ENCODE measurements around the gene ATG7. TPM values are rescaled to one million over a fixed set of nuclear protein-coding genes. Genes with fewer than 3 reads are reported as not detected.

Gene ATG7
- total and polyA plus RNA-seq, 4 donors: 7.4 to 53.8 (median 15.6) TPM

DNA sequence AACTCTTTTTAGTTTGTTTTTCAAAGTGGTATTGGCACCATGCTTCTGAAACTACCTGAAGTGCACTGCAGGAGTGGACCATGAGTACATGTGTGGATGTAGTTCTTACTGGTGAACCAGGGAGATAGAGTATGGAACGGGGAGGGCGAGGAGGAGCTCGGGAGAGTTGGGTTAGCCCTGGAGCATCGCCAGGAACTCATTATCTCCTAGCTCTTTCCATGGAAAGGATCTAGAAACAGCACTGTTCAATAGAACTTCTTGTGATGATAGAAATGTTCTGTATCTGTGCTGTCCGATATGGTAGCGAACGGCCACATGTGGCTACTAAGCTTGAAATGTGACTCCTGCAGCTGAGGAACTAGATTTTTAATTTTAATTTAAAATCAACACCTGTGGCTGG lies 324.2 kb downstream of the ATG7 start:
- Histone ChIP-seq H3K36me3 (ENCODE audit: control insufficient read depth in 4 of 4, insufficient read depth in 3 of 4, low read depth in 1 of 4, low read length in 3 of 4) (peaks cover 2 to 12% (median 5%) of the 10 kb centered on the region in 4 donors), H3K4me1 (ENCODE audit: control insufficient read depth in 4 of 4, insufficient read depth in 4 of 4, low read length in 3 of 4) (peaks cover 0 to 2% (median 0%) of the 10 kb centered on the region in 4 donors)

DNA sequence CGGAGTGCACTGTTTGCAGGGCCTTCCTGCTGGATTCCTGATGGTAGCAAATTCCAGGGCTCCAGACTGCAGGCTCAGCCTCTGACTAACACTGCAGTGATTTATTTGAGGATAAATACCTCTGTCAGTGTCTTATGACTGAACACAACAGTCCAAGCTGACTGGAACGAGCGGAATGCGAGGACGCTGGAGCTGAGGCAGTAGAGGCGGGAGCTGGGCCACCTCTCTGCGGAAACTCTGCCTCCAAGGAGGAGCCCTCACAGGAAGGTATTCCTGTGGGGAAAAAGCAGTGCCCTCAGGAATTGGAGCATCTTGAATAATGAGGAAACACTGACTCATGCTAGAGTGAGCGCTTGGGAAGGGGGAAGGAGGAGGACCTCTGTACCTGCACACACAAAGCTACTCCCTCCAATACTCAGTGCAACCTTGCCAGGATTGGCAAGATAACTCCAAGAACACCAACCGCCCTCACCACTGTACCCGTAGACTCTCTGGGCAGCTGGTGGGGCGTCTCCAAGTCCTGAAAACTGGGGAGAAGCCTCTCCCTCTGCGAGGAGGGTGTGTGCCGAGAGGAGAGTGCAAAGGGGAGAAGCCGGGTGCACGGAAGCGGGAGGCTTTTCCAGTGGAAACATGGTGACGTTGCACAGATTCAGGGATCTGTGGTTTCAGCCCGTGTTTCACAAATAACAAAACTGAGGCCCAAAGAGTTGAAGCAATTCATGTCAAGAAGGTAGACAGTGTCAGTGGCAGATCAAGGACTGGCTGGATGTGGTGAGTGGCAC lies 328.5 kb downstream of the ATG7 start:
- no peaks in the 10 kb centered on the region for H3K27me3 ChIP-seq (ENCODE audit: control insufficient read depth in 4 of 4, insufficient read depth in 4 of 4, low read length in 3 of 4)
- H3K36me3 ChIP-seq (ENCODE audit: control insufficient read depth in 4 of 4, insufficient read depth in 3 of 4, low read depth in 1 of 4, low read length in 3 of 4): peaks cover 4 to 12% (median 5%) of the 10 kb centered on the region in 4 donors
- WGBS: 84% methylated on average over 18 of the region's 18 CpGs
- no peak overlapping the region for H3K9ac ChIP-seq (ENCODE audit: low read depth in 1 of 2, low read length in 2 of 2)
- peak overlapping the region; percentile 14 to 33 for H3K27ac ChIP-seq (ENCODE audit: low read depth in 1 of 2, low read length in 2 of 2)
- H3K4me3 ChIP-seq (ENCODE audit: low read depth in 1 of 3, low read length in 3 of 3): no peak overlapping the region
- TF ChIP-seq RXRA (IDR thresholded peaks at IDR 0.05) (peak in 1 of 2 donors; percentile 22), NR2F2 (IDR thresholded peaks at IDR 0.05) (no peak), RAD21 (IDR thresholded peaks at IDR 0.05) (peak; percentile 33 to 38), TAF1 (conservative IDR thresholded peaks at IDR 0.05) (no peak), CTCF (IDR thresholded peaks at IDR 0.05; ENCODE audit: low read depth, low read length, missing input control) (no peak), FOXA2 (IDR thresholded peaks at IDR 0.05) (no peak), HNF4G (IDR thresholded peaks at IDR 0.05) (no peak), JUND (IDR thresholded peaks at IDR 0.05) (peak in 1 of 2 donors; percentile 69), HNF4A (conservative IDR thresholded peaks at IDR 0.05) (no peak), YY1 (IDR thresholded peaks at IDR 0.05) (no peak)
- TF ChIP-seq, protein P1, sequence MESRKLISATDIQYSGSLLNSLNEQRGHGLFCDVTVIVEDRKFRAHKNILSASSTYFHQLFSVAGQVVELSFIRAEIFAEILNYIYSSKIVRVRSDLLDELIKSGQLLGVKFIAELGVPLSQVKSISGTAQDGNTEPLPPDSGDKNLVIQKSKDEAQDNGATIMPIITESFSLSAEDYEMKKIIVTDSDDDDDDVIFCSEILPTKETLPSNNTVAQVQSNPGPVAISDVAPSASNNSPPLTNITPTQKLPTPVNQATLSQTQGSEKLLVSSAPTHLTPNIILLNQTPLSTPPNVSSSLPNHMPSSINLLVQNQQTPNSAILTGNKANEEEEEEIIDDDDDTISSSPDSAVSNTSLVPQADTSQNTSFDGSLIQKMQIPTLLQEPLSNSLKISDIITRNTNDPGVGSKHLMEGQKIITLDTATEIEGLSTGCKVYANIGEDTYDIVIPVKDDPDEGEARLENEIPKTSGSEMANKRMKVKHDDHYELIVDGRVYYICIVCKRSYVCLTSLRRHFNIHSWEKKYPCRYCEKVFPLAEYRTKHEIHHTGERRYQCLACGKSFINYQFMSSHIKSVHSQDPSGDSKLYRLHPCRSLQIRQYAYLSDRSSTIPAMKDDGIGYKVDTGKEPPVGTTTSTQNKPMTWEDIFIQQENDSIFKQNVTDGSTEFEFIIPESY (IDR thresholded peaks at IDR 0.05): no peak
- TF ChIP-seq, protein P2, sequence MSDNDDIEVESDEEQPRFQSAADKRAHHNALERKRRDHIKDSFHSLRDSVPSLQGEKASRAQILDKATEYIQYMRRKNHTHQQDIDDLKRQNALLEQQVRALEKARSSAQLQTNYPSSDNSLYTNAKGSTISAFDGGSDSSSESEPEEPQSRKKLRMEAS (IDR thresholded peaks at IDR 0.05): no peak
- H3K9me3 ChIP-seq (ENCODE audit: control insufficient read depth in 4 of 4, low read length in 3 of 4): no peaks in the 10 kb centered on the region
- no peak for DNase-seq (ENCODE audit: low spot score)
- H3K4me1 ChIP-seq (ENCODE audit: control insufficient read depth in 4 of 4, insufficient read depth in 4 of 4, low read length in 3 of 4): no peaks in the 10 kb centered on the region

More for the DNA sequence above, 324.2 kb downstream of the ATG7 start:
- Histone ChIP-seq H3K27me3 (ENCODE audit: control insufficient read depth in 4 of 4, insufficient read depth in 4 of 4, low read length in 3 of 4) (no peaks in the 10 kb centered on the region), H3K27ac (ENCODE audit: low read depth in 1 of 2, low read length in 2 of 2) (no peak overlapping the region), H3K4me3 (ENCODE audit: low read depth in 1 of 3, low read length in 3 of 3) (no peak overlapping the region), H3K9me3 (ENCODE audit: control insufficient read depth in 4 of 4, low read length in 3 of 4) (no peaks in the 10 kb centered on the region), H3K9ac (ENCODE audit: low read depth in 1 of 2, low read length in 2 of 2) (no peak overlapping the region)
- no peak for DNase-seq (ENCODE audit: low spot score)
- WGBS: 86% methylated on average over 7 of the region's 7 CpGs
- TF ChIP-seq REST (IDR thresholded peaks at IDR 0.05) (no peak), EGR1 (IDR thresholded peaks at IDR 0.05; ENCODE audit: low read depth in 2 of 2) (no peak), GABPA (IDR thresholded peaks at IDR 0.05 in 1 of 2, conservative IDR thresholded peaks at IDR 0.05 in 1 of 2) (no peak), FOXA2 (IDR thresholded peaks at IDR 0.05) (no peak), TAF1 (conservative IDR thresholded peaks at IDR 0.05) (no peak), JUND (IDR thresholded peaks at IDR 0.05) (no peak)
- TF ChIP-seq, protein P3, sequence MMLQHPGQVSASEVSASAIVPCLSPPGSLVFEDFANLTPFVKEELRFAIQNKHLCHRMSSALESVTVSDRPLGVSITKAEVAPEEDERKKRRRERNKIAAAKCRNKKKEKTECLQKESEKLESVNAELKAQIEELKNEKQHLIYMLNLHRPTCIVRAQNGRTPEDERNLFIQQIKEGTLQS (IDR thresholded peaks at IDR 0.05): no peak
